ENCODE results near the gene MIEF1.
A peak's percentile ranks its signal among the peaks of the same experiment; 100 is the strongest.

MIEF1 gene

DNA sequence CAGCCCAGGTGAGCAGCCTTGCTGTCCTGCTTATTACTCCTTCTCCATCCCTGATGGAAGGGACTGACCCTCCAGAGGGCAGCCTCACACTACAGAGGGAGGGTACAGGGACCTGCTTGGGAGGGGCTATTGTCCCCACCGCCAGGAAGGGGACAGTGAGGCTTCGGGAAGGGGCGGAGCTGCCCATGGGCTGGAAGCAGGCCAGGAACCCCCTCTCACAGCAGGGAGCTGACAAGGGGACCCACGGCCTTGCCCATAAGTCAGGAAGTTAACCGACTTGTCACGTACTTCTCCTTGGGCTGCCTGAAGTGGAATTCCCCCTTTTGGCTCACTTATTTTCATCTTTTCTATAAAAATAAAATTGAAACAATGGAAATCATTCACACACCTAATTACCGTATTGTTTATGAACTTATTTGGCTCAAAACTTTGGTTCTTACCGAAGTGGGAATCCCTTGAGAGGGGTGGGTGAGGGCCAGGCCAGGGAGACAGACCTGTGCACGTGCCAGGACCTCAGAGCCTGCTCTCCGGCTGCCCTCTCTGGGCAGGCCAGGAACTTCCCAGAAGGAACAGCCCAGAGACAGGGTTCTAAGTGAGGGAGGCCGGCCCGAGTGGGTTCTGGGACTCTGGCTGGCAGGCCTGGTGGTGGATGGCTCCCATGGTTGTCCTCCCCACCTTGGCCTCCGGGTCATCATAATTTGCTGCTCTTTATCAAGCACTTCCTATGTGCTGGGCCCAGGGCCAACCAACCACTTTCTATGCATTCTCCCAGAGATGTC lies 39.5 kb upstream of the MIEF1 start:
- H3K27ac ChIP-seq (replicated peaks): peak overlapping the region; percentile 2; the same call in 1 of the 2 replicates
- TF ChIP-seq SPI1 (IDR thresholded peaks at IDR 0.05; ENCODE audit: borderline replicate concordance, low read depth) (no peak), GABPA (IDR thresholded peaks at IDR 0.05; ENCODE audit: low read depth) (no peak), POLR2AphosphoS5 (IDR thresholded peaks at IDR 0.05; ENCODE audit: low read depth) (no peak), REST (IDR thresholded peaks at IDR 0.05; ENCODE audit: insufficient replicate concordance, low read depth) (no peak)
- TF ChIP-seq, protein P1, sequence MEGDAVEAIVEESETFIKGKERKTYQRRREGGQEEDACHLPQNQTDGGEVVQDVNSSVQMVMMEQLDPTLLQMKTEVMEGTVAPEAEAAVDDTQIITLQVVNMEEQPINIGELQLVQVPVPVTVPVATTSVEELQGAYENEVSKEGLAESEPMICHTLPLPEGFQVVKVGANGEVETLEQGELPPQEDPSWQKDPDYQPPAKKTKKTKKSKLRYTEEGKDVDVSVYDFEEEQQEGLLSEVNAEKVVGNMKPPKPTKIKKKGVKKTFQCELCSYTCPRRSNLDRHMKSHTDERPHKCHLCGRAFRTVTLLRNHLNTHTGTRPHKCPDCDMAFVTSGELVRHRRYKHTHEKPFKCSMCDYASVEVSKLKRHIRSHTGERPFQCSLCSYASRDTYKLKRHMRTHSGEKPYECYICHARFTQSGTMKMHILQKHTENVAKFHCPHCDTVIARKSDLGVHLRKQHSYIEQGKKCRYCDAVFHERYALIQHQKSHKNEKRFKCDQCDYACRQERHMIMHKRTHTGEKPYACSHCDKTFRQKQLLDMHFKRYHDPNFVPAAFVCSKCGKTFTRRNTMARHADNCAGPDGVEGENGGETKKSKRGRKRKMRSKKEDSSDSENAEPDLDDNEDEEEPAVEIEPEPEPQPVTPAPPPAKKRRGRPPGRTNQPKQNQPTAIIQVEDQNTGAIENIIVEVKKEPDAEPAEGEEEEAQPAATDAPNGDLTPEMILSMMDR (IDR thresholded peaks at IDR 0.05; ENCODE audit: insufficient read depth, low read length): no peak
- H3K27me3 ChIP-seq (ENCODE audit: insufficient read depth, poor library complexity, severe bottlenecking): peaks cover 3% of the 10 kb centered on the region
- H3K4me3 ChIP-seq (replicated peaks; ENCODE audit: insufficient read depth, low read length): no peak overlapping the region
- DNase-seq (ENCODE audit: low read depth in 1 of 2, low spot score in 1 of 2): no peak

- TF ChIP-seq SPI1 (IDR thresholded peaks at IDR 0.05; ENCODE audit: borderline replicate concordance, low read depth) (no peak), REST (IDR thresholded peaks at IDR 0.05; ENCODE audit: insufficient replicate concordance, low read depth) (no peak), POLR2AphosphoS5 (IDR thresholded peaks at IDR 0.05; ENCODE audit: low read depth) (no peak), GABPA (IDR thresholded peaks at IDR 0.05; ENCODE audit: low read depth) (no peak)
- TF ChIP-seq, protein P1 (IDR thresholded peaks at IDR 0.05; ENCODE audit: insufficient read depth, low read length): no peak
These were observed 38.8 kb upstream of the MIEF1 start for GRCh38 chr22:39463277-39463676.

DNA sequence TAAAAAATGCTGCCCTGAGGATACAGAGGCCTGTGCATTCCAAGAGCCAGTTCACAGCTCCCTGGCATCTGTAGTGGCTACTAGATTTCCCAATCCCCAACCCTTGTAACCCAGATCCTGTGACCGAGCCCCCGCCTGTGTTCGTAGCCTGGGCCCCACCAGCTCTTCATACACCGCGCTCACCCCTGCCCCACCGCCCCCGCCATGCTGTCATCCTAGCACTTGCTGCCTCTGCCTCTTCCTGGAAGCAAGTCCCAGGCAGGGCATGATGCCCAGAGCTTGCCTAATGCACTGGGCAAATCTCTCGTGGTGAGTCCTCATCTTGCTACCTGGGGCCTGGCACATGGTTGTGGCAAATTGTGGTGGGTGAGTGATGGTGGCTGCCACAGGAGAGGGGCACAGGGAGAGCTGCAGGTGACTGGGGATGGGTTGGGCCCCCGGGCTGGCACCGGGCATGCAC lies 38.1 kb upstream of the MIEF1 start:
- TF ChIP-seq, protein P1 (IDR thresholded peaks at IDR 0.05; ENCODE audit: insufficient read depth, low read length): no peak
- no peak for TF ChIP-seq POLR2AphosphoS5 (IDR thresholded peaks at IDR 0.05; ENCODE audit: low read depth)
- no peak for TF ChIP-seq REST (IDR thresholded peaks at IDR 0.05; ENCODE audit: insufficient replicate concordance, low read depth)
- TF ChIP-seq GABPA (IDR thresholded peaks at IDR 0.05; ENCODE audit: low read depth): no peak
- no peak for TF ChIP-seq SPI1 (IDR thresholded peaks at IDR 0.05; ENCODE audit: borderline replicate concordance, low read depth)
- Histone ChIP-seq H3K27me3 (ENCODE audit: insufficient read depth, poor library complexity, severe bottlenecking) (no peaks in the 10 kb centered on the region), H3K27ac (replicated peaks) (no peak overlapping the region), H3K4me3 (replicated peaks; ENCODE audit: insufficient read depth, low read length) (no peak overlapping the region)
- DNase-seq (ENCODE audit: low read depth in 1 of 2, low spot score in 1 of 2): no peak

More at GRCh38 chr22:39463277-39463676, 38.8 kb upstream of the MIEF1 start:
- no peak overlapping the region; the same call in 1 of the 2 replicates for H3K27ac ChIP-seq (replicated peaks)
- no peaks in the 10 kb centered on the region for H3K27me3 ChIP-seq (ENCODE audit: insufficient read depth, poor library complexity, severe bottlenecking)
- no peak for DNase-seq (ENCODE audit: low read depth in 1 of 2, low spot score in 1 of 2)
- H3K4me3 ChIP-seq (replicated peaks; ENCODE audit: insufficient read depth, low read length): no peak overlapping the region

All from HL-60 (cell line).